HG03432 (cell line): ENCODE data around the gene TEX2.
"Not testable (repeated sequence)": the region's sequence is repeated elsewhere in the genome, so short reads cannot be mapped to it uniquely, and the experiment has no call there.

Experiments
- ATAC-seq: cut with Tn5 transposase; IDR thresholded peaks from one replicate; pipeline ENCODE4 v1.9.1; 2021; ENCODE audit warnings: mild to moderate bottlenecking, moderate library complexity; ENCODE audit not compliant: unreplicated experiment

The TEX2 gene

GRCh38 chr17:64186171-64187092 is 76.6 kb downstream of the TEX2 start:
- ATAC-seq: no peak

GRCh38 chr17:64185557-64185956 is 77.5 kb downstream of the TEX2 start:
- ATAC-seq: not testable (repeated sequence)

GRCh38 chr17:64185101-64185500 is 78.0 kb downstream of the TEX2 start:
- no peak for ATAC-seq

DNA sequence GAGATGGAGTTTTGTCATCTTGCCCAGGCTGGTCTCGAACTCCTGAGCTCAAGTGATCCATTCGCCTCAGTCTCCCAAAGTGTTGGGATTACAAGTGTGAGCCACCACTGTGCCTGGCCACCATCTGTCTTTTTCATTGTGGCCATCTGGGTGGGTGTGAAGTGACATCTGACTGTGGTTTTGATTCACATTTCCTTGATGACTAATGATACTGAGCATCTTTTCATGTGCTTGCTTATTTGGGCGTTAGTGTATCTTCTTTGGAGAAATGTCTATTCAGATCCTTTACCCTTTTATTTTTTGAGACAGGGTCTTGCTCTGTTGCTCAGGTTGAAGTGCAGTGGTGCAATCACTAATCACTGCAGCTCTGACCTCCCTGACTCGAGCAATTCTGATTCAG is 79.2 kb downstream of the TEX2 start:
- ATAC-seq: no peak

DNA sequence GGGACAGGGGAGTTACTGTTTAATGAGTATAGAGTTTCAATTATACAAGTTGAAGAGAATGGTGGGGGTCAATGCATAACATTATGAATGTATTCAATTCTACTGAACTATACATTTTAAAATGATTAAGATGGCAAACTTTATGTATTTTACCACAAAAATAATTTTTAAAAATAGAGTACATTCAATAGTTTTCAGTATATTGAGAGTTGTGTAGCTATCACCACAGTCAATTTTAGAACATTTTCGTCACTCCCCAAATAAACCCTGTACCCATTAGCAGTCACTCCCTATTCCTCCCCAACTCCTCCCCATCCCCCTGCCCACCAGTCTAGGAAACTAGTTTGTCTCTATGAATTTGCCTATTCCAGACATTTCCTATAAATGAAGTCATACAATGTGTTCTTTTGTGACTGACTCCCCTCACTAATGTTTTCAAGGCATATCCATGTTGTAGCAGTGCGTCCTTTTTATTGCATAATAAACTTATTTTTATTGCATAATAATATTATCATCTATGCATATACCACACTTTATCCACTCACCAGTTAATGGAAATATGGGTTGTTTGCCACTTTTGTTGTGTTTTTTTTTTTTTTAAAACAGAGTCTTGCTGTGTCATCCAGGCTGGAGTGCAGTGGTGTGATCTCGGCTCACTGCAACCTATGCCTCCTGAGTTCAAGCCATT is 80.6 kb downstream of the TEX2 start:
- ATAC-seq: no peak

DNA sequence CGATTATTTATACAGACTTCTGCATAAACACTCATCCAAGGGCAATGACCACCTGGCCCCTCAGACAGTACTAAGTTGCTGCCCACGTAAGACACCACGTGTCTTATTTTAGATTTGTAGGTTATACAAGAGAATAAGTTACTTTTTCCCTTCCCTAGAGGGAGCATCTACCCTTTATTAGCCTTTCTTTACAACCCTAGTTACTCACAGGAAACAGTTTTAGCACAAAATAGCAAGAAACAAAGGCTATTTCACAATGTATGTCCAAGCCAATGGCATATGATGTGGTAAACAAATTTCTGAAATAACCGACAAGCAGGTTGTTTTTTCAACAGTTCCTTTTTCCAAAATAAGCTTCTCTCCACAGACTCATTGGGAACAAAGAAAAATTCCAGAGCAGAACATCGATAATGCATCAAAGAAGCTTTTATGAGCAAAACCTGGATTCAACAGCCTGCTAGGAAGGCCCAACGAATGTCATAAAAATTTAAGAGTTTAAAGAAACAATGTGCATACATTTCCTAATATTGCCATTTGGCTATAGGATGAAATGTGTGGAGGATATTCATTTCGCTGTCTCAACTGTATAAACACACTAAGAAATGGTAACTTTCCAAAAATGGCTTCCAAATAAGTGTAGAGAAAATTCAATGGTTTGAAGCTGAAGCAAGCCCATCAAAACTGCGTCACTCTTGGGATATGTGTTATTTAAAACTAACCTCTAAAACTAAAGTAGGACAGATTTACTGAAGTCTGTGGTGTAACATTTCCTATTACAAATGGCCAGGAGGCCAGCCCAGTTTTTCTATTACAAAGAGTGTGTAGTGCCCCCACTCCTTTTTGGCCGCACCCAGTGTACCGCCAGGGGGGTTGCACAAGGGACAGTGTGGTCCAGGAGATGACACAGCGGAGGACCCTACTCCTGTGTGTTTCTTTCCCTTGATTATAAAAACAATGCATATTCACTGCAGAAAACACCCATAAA is 82.7 kb downstream of the TEX2 start:
- ATAC-seq: no peak

DNA sequence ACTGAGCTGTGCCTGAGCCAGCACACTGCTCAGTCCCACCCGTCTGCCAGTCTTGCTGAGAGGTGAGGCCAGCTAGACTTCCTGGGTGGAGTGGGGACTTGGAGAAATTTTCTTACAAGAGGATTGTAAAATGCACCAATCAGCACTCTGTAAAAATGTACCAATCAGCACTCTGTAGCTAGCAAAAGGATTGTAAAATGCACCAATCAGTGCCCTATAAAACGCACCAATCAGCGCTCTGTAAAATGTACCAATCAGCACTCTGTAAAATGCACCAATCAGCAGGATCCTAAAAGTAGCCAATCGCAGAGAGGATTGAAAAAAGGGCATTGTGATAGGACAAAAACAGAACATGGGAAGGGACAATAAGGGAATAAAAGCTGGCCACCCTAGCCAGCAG is 84.0 kb downstream of the TEX2 start:
- not testable (repeated sequence) for ATAC-seq

DNA sequence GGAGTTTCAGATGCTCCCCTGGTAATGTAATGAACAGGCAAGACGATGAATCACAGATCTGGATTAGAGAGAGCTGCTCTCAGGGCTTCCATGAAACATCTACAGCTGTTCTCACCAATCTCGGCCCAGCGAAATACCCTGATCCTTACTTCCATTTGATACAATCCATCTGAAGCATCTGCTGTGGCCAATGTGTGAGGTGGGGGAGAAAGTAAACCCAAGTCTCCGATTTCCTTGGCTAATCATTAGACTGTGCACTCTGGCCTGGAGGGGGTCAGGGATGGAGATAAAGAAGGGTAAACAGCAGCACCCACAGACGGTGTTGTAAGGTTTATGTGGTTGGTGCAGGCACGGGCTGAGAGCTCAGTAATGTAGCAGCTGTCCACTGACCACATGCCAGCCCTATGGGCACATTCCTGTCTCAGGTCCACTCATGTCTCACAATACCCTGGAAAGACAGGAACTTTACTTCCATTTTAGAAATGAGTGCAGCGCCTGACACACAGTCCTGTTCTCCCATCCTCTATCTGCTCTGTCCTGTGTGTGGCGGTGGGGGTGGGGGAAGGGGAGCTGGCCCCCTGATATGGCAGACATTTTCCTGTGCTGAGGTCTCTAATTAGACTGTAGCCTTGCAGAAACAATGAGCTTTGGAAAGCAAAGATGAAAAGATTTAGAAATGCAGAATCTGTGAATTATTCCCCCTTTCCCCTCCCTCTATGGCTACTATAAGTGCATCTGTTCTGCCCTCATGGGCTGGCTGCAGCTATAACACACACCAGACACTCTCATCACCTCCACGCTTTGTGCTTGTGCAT is 84.8 kb downstream of the TEX2 start:
- no peak for ATAC-seq

DNA sequence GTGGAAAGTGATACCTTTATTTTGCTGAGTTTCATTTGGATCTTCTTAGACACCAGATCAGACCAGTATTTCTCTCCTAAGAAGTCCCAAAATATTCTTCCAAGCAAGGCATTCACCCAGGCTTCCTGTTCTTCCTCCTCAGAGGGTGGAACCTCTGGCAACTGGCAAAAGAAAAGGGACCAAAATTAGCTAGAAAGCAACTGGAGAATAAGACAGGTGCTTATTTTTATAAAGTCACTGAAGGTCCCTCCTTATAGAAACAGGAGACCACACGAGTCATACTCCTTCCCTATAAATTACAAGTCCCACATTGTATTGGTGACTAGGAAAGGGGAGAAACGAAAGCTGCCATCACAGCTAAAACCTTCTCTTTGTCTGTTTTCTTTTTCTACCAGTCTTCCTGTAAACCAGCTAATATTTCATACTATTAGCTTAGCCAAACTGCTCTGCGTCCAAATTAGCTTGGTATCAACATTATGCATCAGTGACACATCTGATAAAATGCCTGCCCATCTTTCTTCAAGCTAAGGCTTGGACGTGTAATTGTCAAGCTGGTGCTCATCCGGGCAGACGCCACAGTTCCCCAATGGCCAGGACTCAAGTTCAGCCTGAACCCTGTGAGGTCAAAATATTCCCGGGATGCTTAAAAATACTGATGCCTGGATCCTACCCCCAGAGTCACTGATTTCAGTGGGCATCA is 85.6 kb downstream of the TEX2 start:
- no peak for ATAC-seq

- ATAC-seq: no peak
Measured at GRCh38 chr17:64176556-64176955, 86.5 kb downstream of the TEX2 start.

- ATAC-seq: no peak
Measured at GRCh38 chr17:64174686-64175456, 88.2 kb downstream of the TEX2 start.

DNA sequence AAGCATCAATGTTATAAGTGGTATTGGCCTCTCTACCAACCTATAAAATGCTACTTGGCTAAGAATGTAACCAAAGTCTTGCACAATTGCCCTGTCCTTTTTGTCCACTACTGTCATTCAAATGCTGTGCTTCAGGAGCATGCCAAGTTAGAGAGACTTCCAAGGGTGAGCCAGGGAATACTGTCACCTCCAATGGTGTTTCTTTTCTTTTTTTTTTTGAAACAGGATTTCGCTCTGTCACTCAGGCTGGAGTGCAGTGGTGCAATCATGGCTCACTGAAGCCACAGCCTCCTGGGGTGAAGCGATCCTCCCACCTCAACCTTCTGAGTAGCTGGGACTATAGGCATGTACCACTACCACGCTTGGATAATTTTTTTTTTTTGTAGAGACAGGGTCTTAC is 89.4 kb downstream of the TEX2 start:
- no peak for ATAC-seq

- no peak for ATAC-seq
Measured at GRCh38 chr17:64172510-64172909, 90.5 kb downstream of the TEX2 start.

- ATAC-seq: no peak
Measured at GRCh38 chr17:64171041-64171440, 92.0 kb downstream of the TEX2 start.

DNA sequence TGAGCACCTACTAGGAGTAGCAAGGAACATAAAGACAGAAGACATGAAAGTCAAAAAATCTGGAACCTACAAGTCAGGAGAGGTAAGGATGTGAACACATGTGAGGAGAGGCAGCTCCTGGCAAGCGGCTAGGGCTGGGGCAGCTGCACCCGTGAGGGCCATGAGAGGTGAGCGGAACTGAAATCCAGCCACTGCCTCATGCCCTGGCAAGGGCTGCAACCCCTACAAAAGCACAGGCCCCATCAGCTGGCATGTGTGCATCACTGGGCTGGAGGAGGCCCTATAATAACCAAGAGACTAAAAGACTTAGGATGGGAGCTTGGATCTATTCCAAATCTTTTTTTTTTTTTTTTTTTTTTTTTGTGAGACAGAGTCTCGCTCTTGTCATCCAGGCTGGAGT is 92.8 kb downstream of the TEX2 start:
- no peak for ATAC-seq

DNA sequence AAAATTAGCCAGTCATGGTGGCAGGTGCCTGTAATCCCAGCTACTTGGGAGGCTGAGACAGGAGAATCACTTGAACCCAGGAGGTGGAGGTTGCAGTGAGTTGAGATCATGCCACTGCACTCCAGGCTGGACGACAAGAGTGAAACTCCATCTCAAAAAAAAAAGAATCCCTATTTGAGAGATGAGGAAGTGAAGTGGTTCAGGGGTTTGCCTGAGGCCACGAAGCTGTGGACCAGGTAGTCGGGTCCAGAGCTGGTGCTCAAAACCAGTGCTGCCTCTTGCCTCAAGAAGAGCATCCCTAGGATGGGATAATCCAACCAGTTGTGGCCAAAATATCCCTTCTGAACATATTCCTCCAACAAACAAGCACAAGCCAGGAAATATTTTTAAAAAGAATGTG is 95.4 kb downstream of the TEX2 start:
- not testable (repeated sequence) for ATAC-seq

- no peak for ATAC-seq
Measured at GRCh38 chr17:64166876-64167275, 96.2 kb downstream of the TEX2 start.

- no peak for ATAC-seq
Measured at GRCh38 chr17:64165347-64165746, 97.7 kb downstream of the TEX2 start.
